ENCODE measurements around the gene COL25A1.
"Not testable (repeated sequence)": the region's sequence is repeated elsewhere in the genome, so short reads cannot be mapped to it uniquely, and the experiment has no call there.

Gene COL25A1

DNA sequence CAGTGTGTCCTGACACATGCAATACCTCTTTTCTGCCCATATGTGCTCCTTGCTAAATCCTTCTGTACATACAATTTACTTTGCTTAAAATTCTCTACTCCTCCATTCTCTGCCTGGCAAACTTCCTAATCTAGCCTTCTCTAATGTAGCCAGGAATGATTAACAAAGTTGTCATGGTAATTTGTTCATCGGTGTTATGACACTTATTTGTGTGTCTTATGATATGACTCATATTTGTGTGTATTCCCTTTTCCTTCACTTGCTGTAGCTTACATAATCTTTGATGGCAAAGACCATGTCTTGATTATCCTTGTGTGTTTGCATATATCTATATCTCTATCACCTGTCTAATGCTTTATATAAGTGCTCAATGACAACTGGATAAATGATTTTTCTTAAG, 133.3 kb downstream of the COL25A1 start:
- no peak for DNase-seq (ENCODE audit: low spot score)

DNA sequence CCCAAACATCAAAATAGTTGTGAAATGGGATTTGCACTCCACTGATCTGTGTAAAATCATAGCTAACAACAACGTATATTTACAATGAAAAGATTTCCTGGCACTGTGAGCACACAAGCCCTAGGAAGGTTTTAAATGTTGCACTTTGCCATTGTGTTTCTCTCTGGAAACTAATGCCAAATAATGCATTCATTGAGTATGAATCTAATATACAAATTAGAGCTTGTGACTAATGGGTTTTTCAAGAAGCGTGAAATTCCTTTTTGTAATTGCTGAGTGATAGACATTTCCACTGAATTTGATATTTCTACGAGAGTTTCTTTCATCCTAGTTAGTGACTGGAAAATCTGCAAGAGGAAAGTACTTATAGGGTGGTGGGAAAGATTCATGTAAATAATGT, 135.9 kb downstream of the COL25A1 start:
- DNase-seq (ENCODE audit: low spot score), result no peak

DNA sequence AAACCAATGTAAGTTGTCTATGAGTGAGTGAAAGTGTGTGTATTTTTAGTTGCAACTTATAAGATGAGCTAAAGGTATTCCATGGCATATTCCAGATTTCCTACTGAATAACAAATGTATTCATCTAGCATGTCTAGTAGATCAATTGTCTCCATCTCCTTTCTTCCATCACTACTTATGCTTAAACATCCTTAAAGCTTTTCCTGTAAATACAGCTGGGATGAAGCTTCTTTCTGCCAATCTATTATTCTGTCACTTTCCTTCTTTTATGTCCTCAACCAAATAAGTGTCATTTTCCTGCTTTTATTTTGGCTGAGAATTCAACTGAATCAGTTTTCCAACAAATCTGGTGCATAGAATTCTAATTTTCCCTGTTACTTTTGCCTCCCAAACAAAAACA, 136.3 kb downstream of the COL25A1 start:
- no peak for DNase-seq (ENCODE audit: low spot score)

DNA sequence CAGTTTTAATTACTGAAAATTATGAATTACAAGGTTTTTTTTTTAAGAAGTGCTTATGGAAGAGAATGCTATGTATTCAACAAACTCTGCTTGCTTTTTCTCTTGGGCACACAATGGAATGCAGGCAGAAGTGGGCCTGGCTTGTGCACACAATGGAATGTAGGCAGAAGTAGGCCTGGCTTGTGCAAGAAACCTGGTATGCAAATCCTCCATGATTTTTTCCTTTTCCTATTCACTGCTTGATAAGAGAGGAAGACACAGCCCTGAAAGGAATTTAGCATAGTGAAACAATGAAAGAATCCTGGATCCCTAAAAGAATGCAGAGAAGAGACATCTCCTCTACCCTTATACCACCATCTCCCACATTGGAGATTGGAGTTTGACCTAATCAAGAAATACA, 138.4 kb downstream of the COL25A1 start:
- no peak for DNase-seq (ENCODE audit: low spot score)

DNA sequence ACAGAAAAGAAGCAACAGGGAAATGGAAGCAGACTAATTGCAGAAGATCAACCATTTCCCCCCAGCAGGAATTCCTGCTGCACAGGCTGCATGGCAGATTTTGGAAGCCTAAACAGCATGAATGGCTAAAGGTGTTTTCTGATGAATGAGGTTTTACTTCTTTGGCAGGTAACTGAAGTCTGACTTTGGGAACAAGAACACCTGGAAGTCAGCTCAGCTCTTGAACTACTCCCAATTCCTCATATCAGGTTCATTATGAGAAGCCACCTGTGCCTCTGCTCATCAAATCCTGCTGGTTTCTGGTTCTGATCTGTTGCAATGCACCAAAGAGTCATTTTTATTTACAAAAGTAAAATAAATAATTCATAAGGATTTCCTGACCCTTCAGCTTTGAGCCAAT, 139.0 kb downstream of the COL25A1 start:
- no peak for DNase-seq (ENCODE audit: low spot score)

DNA sequence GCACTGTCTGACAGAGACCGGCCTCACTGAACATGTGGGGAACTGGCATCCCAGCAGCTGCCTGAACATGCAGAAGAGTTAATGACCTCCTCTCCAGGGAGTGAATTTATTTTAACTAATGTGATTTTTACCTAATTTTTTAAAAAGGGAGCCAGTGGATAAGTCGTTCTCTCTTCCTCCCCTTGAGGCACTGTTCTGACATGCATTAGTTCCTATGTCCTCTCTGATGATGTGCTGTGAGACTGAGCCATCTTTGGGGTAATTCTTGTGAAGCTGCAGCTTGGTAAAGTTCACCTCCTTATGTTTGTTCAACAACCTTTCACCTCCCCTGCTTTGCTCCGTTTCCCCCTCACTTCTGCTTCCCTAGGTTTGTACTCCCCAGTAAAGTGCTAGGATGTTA, 139.7 kb downstream of the COL25A1 start:
- no peak for DNase-seq (ENCODE audit: low spot score)

DNA sequence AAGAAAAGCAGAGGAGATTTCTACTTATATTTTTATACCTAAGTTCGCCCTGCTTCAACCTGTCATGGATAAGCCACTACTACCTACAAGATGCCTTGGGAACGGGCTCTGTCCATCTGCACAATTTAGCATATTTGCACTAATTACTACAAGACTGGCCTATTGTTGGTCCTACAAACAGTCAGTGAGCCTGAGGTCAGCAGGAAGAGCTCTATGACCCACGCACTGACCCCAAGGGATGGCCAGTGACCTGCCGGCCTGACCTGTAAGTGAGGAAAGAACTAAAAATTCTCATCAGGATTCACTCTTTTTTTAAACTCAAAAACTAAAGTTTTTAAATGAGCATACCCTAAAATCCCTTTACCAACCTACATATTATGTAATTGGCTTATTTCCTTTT, 142.0 kb downstream of the COL25A1 start:
- no peak for DNase-seq (ENCODE audit: low spot score)

DNA sequence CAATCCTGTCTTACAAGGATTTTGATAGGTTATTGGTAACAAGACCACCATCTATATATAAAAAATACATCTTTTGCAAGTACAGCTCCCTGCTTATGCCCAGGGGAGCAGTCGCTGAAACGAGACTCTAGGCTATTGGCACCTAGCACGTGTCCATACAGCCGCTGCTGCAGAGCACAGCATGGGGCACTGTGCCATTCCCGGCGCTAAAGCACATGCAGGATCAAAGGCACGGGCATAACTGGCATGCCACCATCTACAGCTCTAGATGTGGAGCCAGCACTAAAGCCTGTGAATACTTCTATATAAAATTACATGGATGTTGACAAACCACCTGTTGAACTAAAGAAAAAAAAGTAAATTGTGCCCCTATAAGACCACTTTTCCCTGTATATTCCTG, 144.8 kb downstream of the COL25A1 start:
- DNase-seq (ENCODE audit: low spot score), result no peak

DNA sequence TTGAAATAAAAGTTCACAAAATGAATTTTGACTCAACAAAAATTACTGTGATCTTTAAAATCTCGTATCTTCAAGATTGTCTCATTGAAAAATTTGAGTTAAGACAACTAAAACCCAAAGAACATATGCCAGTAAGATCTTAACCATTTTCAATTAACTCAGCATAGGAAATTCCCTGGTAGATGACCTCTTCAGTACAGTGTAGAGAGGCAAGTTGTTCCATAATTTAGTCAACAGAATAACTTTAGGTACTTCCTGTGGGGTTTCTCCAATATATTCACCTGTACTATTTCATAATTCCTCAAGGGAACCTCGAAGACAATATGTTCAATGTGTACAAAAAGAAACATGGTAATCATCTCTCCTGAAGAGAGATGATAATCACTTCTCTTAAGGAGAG, 145.3 kb downstream of the COL25A1 start:
- no peak for DNase-seq (ENCODE audit: low spot score)

DNA sequence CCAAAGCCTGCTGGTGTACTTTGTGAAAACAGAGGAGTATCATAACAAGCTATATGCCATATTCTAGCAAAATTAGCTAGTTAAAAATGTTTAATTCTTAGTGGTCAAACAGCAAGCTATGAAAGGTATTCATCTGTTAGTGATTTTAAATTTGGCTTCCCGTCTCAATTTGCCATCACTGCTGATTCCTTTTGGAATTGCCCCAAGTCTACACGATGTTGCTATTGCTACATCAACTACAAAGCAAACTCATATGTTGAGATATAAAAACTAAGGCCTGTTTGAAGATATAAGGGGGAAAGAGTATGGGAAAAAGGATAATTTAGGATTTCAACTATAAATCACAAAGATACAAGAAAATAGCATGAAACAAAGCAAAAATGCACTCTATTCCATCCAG, 146.1 kb downstream of the COL25A1 start:
- DNase-seq (ENCODE audit: low spot score), result no peak

DNA sequence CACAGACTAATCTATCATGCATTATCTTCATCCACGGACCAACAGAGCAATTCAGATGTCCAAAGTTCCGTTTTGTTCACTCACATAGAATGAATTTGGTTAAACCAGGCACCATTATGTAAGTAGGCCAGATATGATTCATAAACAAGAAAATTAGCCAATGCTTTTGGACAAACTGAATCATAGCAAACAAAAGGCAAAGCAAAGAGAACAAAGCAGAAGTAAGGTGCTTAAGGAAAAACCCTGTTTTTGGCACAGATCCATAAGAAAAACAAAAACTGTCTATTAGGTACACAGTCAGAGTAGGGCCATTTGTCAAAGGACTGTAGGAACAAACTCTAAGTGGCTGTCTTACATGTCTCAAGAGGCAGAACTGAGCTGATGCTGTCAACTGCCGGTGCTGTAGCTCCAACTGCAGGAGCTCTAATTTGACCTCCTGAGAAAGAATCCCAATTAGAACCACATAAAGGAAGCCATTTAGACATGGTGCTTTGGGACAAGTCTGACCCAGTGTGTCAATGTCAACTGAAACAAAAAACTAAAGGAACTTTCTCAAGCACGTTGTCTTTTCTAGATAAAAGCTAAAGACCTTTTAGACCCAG, 146.7 kb downstream of the COL25A1 start:
- DNase-seq (ENCODE audit: low spot score), result no peak

DNA sequence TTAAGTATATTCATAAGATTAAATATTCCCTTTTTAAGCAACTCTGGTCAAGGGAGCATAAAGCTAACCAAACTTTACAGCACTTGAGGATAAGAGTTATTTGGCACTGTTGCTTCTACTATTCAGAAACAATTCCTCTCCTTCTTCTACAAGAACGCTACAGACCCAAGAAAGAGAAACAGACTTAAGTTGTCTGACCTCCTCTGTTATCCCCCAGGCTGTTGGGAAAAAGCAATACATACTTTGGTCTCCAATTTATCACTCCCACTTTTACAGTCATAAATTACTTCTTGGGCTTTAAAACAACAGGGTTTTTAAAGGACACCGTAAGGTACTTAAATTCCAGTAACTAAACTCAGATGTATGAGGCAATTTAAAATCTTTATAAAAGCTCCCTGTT, 147.4 kb downstream of the COL25A1 start:
- DNase-seq (ENCODE audit: low spot score), result no peak

DNA sequence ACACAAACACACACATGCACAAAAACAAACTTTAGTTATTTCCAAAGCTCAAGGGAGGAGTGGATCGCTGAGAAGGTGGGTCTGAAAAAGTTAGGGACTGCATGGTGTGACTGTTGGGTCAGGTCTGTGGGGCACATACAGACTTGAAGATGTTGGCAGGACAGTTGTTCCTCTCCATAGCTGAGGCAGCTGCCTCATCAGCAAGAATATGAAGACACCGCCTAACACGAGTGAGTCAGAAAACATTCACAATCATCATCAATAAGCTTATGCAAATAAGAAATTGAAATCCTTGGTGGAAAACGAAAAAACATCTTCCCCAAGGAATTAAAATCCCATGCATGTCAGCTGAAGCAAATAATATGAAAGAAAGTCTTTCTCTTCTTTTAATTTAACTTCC, 148.0 kb downstream of the COL25A1 start:
- DNase-seq (ENCODE audit: low spot score), result no peak

DNA sequence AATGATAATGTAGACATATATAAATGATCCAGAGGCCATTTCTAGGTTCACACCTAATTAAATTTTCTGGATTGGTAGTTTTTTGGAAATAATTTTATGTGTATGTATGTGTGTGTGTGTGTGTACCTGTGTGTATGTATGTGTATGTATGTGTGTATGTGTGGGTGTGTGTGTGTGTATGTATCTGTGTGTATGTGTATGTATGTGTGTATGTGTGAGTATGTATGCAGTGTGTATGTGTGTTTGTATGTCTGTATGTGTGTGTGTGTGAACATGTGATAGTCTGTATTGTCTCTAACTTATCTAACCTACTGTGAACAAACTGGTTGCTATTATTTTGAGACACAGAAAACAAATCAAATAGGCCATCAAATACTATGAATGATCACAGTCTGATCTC, 152.6 kb downstream of the COL25A1 start:
- DNase-seq (ENCODE audit: low spot score), result no peak

DNA sequence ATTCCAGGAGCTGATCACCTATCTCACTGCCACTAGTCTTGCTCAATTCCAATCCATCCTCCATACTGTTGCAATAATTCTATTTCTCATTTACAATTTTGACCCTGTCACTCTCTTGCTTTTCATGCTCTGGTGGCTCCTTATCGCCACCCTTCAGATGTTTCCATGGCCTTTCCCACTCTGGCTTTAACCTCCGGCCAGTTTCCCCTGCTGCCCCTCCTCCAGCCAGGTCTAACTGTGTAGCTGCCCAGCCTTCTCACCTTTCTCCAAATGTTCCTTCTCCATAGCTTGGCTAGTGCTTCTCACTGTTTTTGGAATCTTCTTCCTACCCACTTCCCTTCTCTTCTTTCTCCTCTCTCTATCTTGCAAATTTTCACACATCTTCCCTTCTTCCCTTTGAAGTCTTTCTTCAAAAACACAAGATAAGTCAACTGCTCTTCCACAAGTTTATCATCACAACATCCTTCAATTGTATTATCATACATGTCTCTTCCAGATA, 153.8 kb downstream of the COL25A1 start:
- no peak for DNase-seq (ENCODE audit: low spot score)

DNA sequence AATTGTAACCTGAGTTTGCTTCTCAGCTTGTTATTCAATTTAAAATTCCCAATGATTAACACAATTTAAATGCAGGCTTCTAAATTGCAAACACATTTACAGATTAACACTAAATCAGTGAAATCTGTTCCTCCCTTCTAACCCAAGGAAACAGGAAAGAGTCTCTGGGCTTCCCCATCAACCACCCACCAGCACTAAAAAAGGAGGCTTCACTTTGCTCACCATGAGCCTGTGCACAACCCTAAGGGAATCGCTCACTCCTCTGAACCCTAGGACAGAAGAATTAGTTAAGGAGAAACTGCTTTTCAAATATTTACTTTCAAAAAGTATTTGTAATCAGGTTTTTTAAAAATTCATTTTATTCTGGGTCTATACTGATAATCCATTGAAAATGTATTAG, 155.3 kb downstream of the COL25A1 start:
- DNase-seq (ENCODE audit: low spot score), result no peak

DNA sequence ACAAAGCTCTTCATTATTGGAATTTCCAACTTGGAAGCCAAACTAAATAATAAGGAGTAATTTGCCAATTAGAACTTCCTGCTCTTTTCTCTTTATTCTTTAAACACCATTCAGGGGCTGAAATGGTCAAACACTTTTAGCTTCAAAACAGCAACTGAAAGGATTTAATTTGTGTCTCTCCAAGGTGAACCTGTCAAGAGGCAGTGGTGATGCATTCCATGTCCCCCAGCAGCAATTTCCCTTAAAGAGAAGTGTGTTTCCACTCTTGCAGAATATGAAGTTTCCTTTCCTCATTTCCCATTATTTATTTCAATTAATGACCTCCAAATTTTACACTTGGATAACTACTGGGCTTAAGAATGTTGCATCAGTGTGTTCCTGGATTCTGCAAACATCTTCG, 156.0 kb downstream of the COL25A1 start:
- no peak for DNase-seq (ENCODE audit: low spot score)

DNA sequence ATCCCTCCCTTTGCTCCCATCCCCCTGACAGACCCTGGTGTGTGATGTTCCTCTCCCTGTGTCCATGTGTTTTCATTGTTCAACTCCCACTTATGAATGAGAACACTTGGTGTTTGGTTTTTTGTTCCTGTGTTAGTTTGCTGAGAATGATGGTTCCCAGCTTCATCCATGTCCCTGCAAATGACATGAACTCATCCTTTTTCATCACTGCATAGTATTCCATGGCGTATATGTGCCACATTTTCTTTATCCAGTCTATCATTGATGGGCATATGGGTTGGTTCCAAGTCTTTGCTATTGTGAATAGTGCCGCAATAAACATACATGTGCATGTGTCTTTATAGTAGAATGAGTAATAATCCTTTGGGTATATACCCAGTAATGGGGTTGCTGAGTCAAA, 164.3 kb downstream of the COL25A1 start:
- not testable (repeated sequence) for DNase-seq (ENCODE audit: low spot score)

DNA sequence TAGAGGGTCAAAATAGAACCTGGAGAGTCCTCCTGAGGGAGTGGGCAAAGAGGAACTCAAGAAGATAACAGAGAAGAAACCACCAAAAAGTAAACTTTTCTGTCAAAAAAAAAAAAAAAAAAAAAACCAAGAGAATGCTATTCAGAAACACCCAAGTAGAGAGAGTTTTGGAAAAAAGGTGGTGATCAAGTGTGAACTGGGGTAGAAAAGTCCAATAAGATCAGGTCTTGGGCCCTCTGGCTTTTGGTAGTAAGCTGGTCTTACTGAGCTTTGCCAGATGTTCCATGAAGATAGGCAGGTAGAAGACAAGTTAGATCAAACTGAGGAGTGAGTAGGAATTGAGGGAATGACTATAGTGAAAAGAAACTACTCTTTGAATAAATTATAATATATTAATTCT, 167.5 kb downstream of the COL25A1 start:
- no peak for DNase-seq (ENCODE audit: low spot score)

DNA sequence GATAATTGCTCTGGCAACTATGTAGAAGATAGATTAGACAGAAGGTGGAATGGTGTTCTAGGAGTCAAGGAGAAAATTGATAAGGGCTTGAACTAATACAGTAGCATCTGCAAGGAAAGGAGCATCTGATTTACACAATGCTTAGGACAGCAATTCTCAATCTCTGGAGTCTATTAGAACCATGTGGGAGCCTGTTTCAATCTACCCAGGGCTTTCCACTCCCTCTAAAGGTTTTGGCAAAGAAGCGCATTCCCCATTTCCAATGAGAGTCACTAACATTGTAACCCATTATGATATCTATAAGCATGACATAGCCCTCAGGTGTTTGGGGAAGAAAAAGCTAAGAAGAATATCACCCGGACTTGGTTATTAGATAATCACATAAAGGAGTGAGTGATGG, 168.2 kb downstream of the COL25A1 start:
- no peak for DNase-seq (ENCODE audit: low spot score)

DNA sequence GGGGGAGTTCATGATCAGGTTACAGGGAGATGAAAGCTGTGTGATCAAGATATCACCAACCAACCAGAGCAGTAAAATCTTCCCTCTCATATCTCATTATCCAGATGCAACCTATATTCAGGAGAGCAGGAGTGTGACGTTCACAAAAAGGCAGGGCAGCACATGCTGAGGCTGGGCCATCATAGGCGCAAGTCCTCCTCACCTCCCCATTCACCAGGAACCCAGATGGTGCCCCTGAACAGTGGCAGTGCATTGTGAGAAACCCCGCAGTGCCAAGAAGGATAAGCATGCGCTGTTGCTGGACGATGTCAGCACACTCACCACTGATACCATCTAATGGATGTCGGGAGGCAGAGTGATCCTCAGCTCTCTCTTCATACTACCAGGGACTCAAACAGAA, 170.9 kb downstream of the COL25A1 start:
- DNase-seq (ENCODE audit: low spot score), result no peak

DNA sequence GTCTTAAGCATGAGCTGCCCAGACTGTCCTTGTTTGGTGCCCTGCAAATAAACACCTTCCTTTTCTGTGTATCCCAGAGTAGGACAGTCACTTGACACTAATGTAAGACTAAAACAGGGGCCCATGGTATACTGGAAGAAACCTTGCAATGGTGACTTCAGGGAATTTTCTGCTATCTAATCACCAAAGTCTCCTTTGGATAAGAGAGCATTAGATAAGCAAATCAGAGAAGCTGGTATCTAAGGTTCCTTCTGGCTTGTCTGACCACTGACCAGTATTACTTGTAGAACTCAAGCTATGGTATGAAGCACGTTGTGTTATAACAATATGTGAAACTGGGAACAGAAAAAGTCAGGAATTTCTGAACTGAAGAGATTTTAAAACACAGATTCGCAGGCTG, 173.9 kb downstream of the COL25A1 start:
- DNase-seq (ENCODE audit: low spot score), result no peak

DNA sequence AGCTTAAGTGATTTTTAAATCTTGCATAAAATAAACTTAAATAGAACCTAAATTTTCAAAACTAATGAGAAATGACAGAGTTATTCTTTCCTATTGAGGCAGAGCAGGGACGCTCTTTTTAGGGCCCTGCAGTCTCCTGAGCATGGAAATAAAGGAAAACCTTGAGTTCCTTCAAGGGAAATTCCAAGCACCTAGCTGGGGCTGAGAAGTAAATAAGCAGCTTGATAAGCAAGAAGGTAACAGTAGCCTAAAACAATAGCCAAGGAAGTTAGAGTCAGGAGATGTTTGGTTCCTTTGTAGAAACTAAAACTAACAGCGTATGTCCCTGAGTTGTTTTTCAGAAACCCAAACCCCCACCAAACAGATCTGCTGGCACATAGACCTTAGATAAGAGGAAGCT, 174.6 kb downstream of the COL25A1 start:
- no peak for DNase-seq (ENCODE audit: low spot score)

DNA sequence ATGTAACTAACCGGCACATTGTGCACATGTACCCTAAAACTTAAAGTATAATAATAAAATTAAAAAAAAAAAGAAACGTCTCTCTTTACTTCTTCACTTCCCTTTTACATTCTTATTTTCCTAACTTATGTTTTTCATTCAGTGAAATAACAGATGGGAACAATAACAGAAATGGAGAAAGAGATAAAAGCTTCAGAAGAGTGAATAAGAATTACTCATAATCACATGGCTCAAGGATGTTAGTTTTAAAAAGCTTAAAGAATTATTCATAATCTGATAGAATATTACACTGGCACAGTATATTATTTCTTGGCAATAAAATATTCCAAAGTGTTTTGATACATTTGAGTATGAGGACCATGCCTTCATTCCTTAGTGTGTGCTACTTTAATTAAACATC, 175.6 kb downstream of the COL25A1 start:
- DNase-seq (ENCODE audit: low spot score), result no peak

DNA sequence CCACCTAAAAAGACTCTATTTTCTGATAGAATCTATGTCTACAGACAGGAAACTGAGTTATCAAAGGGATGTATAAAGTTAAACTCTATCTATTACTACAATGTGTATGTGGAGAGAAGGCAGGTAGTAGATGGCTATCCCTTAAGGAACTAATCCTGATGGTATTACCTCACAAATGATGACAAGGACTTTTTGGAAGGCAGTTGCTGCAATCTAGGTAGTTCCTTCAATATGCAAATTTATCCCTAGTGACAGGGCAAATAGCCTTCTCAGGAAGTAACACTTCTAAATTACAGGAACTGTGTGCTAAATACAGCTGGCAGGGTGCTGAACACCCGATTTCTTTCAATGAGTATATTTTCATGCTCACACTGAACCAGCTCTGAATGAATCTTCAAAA, 177.4 kb downstream of the COL25A1 start:
- no peak for DNase-seq (ENCODE audit: low spot score)

Measured in HuH-7.5 (cell line).